SK-N-SH treated with all-trans-retinoic acid at 6 μM for 48 hours (cell line): ENCODE data around the gene CRACR2B.

ENCODE experiments used
- ATAC-seq: fragments of 200-7000 bp; cut with Tn5 transposase; 3 replicates; pipeline ENCODE4 v1.9.1; 2020; ENCODE audit warnings: mild to moderate bottlenecking, moderate library complexity
- ARNTL ChIP-seq: fragments of 450-650 bp; formaldehyde crosslinking; IDR thresholded peaks from 2 replicates; pipeline ENCODE4 v1.5.0; 2020; ENCODE audit warnings: low read depth, mild to moderate bottlenecking, moderate library complexity, borderline replicate concordance
- BACH2 ChIP-seq: fragments of 250-450 bp; sonication (Bioruptor Pico); IDR thresholded peaks from 2 replicates; pipeline ENCODE4 v1.9.0; 2021; ENCODE audit warnings: mild to moderate bottlenecking, borderline replicate concordance
- CSDC2 ChIP-seq: fragments of 250-450 bp; sonication (Bioruptor Pico); IDR thresholded peaks from 2 replicates; pipeline ENCODE4 v1.5.0; 2020; ENCODE audit warnings: mild to moderate bottlenecking, moderate library complexity
- ESRRG ChIP-seq: fragments of 250-450 bp; sonication (Bioruptor Pico); IDR thresholded peaks from 2 replicates; pipeline ENCODE4 v1.6.1; 2021; ENCODE audit warnings: mild to moderate bottlenecking
- GLIS3 ChIP-seq: fragments of 250-450 bp; sonication (Bioruptor Pico); IDR thresholded peaks from 2 replicates; pipeline ENCODE4 v1.5.0; 2020; ENCODE audit warnings: mild to moderate bottlenecking, moderate library complexity
- ISL1 ChIP-seq: fragments of 250-450 bp; sonication (Bioruptor Pico); IDR thresholded peaks from 2 replicates; pipeline ENCODE4 v2.1.2; 2022; ENCODE audit warnings: mild to moderate bottlenecking, moderate library complexity
- OSR1 ChIP-seq: fragments of 250-450 bp; sonication (Bioruptor Pico); IDR thresholded peaks from 2 replicates; pipeline ENCODE4 v1.8.0; 2022; ENCODE audit warnings: moderate library complexity, mild to moderate bottlenecking, inconsistent platforms
- POU6F1 ChIP-seq: fragments of 250-450 bp; sonication (Bioruptor Pico); IDR thresholded peaks from 2 replicates; pipeline ENCODE4 v1.8.0; 2021; ENCODE audit warnings: low read depth, mild to moderate bottlenecking, moderate library complexity, borderline replicate concordance
- PPARA ChIP-seq: fragments of 250-450 bp; sonication (Bioruptor Pico); IDR thresholded peaks from 2 replicates; pipeline ENCODE4 v1.5.0; 2020; ENCODE audit warnings: mild to moderate bottlenecking, borderline replicate concordance
- SNAI2 ChIP-seq: fragments of 250-450 bp; sonication (Bioruptor Pico); IDR thresholded peaks from 2 replicates; pipeline ENCODE4 v1.5.0; 2020; ENCODE audit warnings: mild to moderate bottlenecking, moderate library complexity
- TCF4 ChIP-seq: fragments of 250-450 bp; sonication (Bioruptor Pico); IDR thresholded peaks from 2 replicates; pipeline ENCODE4 v1.8.0; 2021; ENCODE audit warnings: mild to moderate bottlenecking, moderate library complexity, borderline replicate concordance
- TOX ChIP-seq: fragments of 250-450 bp; sonication (Bioruptor Pico); IDR thresholded peaks from 2 replicates; pipeline ENCODE4 v1.8.0; 2021; ENCODE audit warnings: mild to moderate bottlenecking, moderate library complexity, borderline replicate concordance
- ZC3H10 ChIP-seq: fragments of 250-450 bp; sonication (Bioruptor Pico); IDR thresholded peaks from 2 replicates; pipeline ENCODE4 v1.5.1; 2021; ENCODE audit warnings: mild to moderate bottlenecking, moderate library complexity
- ZFP3 ChIP-seq: fragments of 250-450 bp; sonication (Bioruptor Pico); IDR thresholded peaks from 2 replicates; pipeline ENCODE4 v1.5.0; 2020; ENCODE audit warnings: mild to moderate bottlenecking, moderate library complexity
- ZFP30 ChIP-seq: fragments of 450-650 bp; formaldehyde crosslinking; IDR thresholded peaks from 2 replicates; pipeline ENCODE4 v1.5.0; 2022; ENCODE audit warnings: mild to moderate bottlenecking, moderate library complexity
- ZNF70 ChIP-seq: fragments of 450-650 bp; formaldehyde crosslinking; IDR thresholded peaks from 2 replicates; pipeline ENCODE4 v1.5.0; 2020; ENCODE audit warnings: mild to moderate bottlenecking, moderate library complexity
- ZNF8 ChIP-seq: fragments of 450-650 bp; formaldehyde crosslinking; IDR thresholded peaks from 2 replicates; pipeline ENCODE4 v1.5.0; 2020; ENCODE audit warnings: mild to moderate bottlenecking, moderate library complexity
- TF ChIP-seq, protein P1 (sequence below): fragments of 250-450 bp; sonication (Bioruptor Pico); IDR thresholded peaks from 2 replicates; pipeline ENCODE4 v1.5.1; 2021; ENCODE audit warnings: mild to moderate bottlenecking, moderate library complexity
- TF ChIP-seq, protein P2 (sequence below): fragments of 250-450 bp; sonication (Bioruptor Pico); IDR thresholded peaks from 2 replicates; pipeline ENCODE4 v1.5.0; 2020; ENCODE audit warnings: mild to moderate bottlenecking, moderate library complexity
- TF ChIP-seq, protein P3 (sequence below): fragments of 250-450 bp; sonication (Bioruptor Pico); IDR thresholded peaks from 2 replicates; pipeline ENCODE4 v1.5.1; 2020; ENCODE audit warnings: low read depth, mild to moderate bottlenecking, moderate library complexity

CRACR2B gene

GRCh38 chr11:837189-837989, 9.7 kb downstream of the CRACR2B start:
- TF ChIP-seq ZNF8 = no peak
- ATAC-seq = no peak

GRCh38 chr11:837990-838307, 10.2 kb downstream of the CRACR2B start:
- TF ChIP-seq TOX (CRISPR knock-in tag) (no peak), BACH2 (CRISPR knock-in tag) (no peak), TCF4 (CRISPR knock-in tag) (no peak), GLIS3 (CRISPR knock-in tag) (no peak), ARNTL (CRISPR knock-in tag) (no peak), ZC3H10 (CRISPR knock-in tag) (no peak), ZFP30 (CRISPR knock-in tag) (no peak), POU6F1 (no peak), ESRRG (CRISPR knock-in tag) (no peak), CSDC2 (CRISPR knock-in tag) (no peak), PPARA (CRISPR knock-in tag) (no peak), ZFP3 (CRISPR knock-in tag) (no peak)
- TF ChIP-seq, protein P1, sequence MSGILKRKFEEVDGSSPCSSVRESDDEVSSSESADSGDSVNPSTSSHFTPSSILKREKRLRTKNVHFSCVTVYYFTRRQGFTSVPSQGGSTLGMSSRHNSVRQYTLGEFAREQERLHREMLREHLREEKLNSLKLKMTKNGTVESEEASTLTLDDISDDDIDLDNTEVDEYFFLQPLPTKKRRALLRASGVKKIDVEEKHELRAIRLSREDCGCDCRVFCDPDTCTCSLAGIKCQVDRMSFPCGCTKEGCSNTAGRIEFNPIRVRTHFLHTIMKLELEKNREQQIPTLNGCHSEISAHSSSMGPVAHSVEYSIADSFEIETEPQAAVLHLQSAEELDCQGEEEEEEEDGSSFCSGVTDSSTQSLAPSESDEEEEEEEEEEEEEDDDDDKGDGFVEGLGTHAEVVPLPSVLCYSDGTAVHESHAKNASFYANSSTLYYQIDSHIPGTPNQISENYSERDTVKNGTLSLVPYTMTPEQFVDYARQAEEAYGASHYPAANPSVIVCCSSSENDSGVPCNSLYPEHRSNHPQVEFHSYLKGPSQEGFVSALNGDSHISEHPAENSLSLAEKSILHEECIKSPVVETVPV (CRISPR knock-in tag) = no peak
- TF ChIP-seq, protein P2, sequence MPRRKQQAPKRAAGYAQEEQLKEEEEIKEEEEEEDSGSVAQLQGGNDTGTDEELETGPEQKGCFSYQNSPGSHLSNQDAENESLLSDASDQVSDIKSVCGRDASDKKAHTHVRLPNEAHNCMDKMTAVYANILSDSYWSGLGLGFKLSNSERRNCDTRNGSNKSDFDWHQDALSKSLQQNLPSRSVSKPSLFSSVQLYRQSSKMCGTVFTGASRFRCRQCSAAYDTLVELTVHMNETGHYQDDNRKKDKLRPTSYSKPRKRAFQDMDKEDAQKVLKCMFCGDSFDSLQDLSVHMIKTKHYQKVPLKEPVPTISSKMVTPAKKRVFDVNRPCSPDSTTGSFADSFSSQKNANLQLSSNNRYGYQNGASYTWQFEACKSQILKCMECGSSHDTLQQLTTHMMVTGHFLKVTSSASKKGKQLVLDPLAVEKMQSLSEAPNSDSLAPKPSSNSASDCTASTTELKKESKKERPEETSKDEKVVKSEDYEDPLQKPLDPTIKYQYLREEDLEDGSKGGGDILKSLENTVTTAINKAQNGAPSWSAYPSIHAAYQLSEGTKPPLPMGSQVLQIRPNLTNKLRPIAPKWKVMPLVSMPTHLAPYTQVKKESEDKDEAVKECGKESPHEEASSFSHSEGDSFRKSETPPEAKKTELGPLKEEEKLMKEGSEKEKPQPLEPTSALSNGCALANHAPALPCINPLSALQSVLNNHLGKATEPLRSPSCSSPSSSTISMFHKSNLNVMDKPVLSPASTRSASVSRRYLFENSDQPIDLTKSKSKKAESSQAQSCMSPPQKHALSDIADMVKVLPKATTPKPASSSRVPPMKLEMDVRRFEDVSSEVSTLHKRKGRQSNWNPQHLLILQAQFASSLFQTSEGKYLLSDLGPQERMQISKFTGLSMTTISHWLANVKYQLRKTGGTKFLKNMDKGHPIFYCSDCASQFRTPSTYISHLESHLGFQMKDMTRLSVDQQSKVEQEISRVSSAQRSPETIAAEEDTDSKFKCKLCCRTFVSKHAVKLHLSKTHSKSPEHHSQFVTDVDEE (CRISPR knock-in tag) = no peak

DNA sequence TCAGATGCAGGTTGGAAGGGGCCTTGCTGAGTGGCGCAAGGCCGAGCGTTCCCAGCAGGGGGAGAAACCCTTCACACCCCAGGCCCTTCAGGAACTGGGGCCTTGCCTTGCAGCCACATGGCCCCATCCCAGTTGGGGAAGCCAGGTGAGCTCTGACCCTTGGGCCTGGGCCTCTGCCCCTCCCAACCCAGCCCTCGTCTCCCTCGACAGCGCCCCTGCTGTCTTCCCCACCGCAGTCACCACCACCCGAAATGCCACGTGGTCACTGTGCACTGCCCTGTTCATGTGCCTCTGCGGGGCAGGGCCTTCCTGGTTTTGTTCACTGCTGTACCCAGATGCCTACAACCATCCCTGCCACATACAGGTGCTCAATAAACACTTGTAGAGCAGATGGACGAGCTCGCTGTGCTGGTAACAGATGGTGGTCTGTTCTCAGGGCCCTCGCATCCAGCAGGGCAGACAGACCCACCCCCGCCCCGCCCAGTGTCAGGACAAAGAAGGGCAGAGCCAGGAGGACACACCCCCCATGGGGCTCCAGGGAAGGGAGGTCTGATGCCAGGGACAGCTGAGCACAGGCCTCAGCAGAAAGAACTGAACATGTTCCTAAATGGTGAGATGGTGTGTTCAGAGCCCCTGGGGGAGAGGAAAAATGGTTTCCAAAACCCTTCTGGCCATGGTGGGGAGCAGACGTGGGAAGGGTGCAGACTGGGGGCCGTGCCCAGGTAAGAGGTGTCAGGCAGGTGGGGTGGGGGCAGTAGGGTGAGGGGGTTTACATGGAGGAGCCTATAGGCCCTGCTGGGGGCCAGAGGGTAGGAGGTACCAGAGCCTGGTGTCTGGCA, 10.9 kb downstream of the CRACR2B start:
- TF ChIP-seq ZFP3 (CRISPR knock-in tag) (no peak), OSR1 (no peak)
- ATAC-seq = 0 out of 3 replicates have a peak, but pooled peaks have one; percentile 4

More at GRCh38 chr11:837990-838307, 10.2 kb downstream of the CRACR2B start:
- no peak for ATAC-seq

DNA sequence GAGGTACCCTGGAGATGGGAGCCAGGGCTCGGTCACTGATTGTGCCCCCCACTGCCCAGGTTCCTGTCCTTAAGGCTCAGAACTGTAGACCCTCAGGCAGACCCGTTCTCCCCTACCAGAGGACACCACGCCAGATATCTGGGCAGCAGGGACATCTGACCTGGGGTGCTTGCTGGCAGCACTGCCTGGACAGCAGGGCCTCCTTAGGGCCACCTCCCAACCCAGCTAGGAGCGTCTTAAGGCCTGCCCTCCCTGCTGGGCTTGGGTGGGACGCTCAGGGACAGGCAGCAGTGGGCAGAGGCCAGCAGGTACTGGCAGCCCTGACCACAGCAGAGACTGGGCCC, 11.5 kb downstream of the CRACR2B start:
- TF ChIP-seq ISL1 (CRISPR knock-in tag) = no peak
- TF ChIP-seq GLIS3 (CRISPR knock-in tag) = no peak
- no peak for TF ChIP-seq CSDC2 (CRISPR knock-in tag)
- TF ChIP-seq PPARA (CRISPR knock-in tag) = no peak
- no peak for TF ChIP-seq ZNF70 (CRISPR knock-in tag)
- TF ChIP-seq, all 23 proteins: peak for 0
- no peak for ATAC-seq

DNA sequence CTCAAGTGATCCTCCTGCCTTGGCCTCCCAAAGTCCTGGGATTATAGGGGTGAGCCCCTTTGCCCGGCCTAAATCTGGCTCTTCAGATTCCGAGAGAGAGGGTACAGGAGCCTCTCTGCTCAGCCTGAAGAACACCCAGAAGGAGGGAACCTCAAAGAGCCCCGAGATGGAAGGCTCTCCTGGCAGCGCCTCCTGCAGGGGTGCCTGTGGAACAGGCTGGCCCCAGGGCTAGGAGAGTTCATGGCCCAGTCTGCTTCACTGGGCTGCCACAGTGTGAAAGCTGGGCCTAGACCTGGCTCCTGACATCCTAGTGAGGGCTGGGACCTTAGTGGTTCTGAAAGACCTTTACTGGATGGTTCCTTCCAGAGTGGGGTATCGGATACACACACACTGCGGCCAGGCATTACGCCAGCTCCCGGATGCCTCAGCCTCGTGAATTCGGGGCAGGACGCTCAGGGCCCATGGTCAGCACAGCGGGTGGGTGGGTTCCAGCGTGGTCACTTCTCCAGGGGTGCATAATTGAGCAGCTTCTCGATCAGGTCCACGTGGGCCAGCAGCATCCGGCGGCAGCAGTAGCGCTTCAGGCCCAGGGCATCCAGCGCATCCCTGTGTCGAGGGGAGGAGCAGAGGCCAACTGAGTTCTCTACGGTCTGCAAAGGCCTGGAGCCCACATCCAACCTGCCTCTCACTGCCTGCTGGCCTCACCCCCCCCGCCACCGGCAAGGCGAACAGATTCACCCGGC, 12.3 kb downstream of the CRACR2B start:
- TF ChIP-seq ESRRG (CRISPR knock-in tag) (no peak), ISL1 (CRISPR knock-in tag) (no peak), ZFP3 (CRISPR knock-in tag) (no peak), ZNF70 (CRISPR knock-in tag) (no peak), SNAI2 (no peak), ZNF8 (no peak)
- TF ChIP-seq, protein P3, sequence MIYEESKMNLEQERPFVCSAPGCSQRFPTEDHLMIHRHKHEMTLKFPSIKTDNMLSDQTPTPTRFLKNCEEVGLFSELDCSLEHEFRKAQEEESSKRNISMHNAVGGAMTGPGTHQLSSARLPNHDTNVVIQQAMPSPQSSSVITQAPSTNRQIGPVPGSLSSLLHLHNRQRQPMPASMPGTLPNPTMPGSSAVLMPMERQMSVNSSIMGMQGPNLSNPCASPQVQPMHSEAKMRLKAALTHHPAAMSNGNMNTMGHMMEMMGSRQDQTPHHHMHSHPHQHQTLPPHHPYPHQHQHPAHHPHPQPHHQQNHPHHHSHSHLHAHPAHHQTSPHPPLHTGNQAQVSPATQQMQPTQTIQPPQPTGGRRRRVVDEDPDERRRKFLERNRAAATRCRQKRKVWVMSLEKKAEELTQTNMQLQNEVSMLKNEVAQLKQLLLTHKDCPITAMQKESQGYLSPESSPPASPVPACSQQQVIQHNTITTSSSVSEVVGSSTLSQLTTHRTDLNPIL (CRISPR knock-in tag) = no peak
- no peak for ATAC-seq
